Mesothelial cell of epicardium (in vitro differentiated cells): ENCODE data around the gene MLEC. TPM values are rescaled to one million over a fixed set of nuclear protein-coding genes. Genes with fewer than 3 reads are reported as not detected.
A peak's percentile ranks its signal among the peaks of the same experiment; 100 is the strongest.

ENCODE experiments used
- DNase-seq, 2 experiments: peaks; one replicate each; pipeline ENCODE4 v3.0.0; 2021; ENCODE audit warnings: low spot score in 2 of 2; ENCODE audit not compliant: unreplicated experiment in 2 of 2
- H3K27ac Mint-ChIP-seq: 2 replicates; pipeline ENCODE4 v1.8.0; 2021; ENCODE audit warnings: mixed read lengths
- H3K27me3 Mint-ChIP-seq: 2 replicates; pipeline ENCODE4 v1.8.0; 2021; ENCODE audit warnings: low read depth, mixed read lengths
- H3K36me3 Mint-ChIP-seq: 2 replicates; pipeline ENCODE4 v1.8.0; 2021; ENCODE audit warnings: mixed read lengths
- H3K4me1 Mint-ChIP-seq: 2 replicates; pipeline ENCODE4 v1.8.0; 2021; ENCODE audit warnings: mixed read lengths
- H3K4me3 Mint-ChIP-seq: 2 replicates; pipeline ENCODE4 v1.8.0; 2021; ENCODE audit warnings: mild to moderate bottlenecking, moderate library complexity, mixed read lengths
- H3K9me3 Mint-ChIP-seq: 2 replicates; pipeline ENCODE4 v1.8.0; 2021; ENCODE audit warnings: mixed read lengths
- CTCF ChIP-seq: fragments of 200-600 bp; sonication (generic); IDR thresholded peaks from one replicate; pipeline ENCODE4 v1.5.0; 2021; ENCODE audit warnings: antibody characterized with exemption; ENCODE audit not compliant: unreplicated experiment
- total RNA-seq: library from RNA; stranded (reverse); gene quantifications from 3 replicates; pipeline ENCODE4 v1.2.1, GENCODE V29; 2021

The MLEC gene
- total RNA-seq, 1 donor from 2014 or later = 174 TPM

- Mint-ChIP-seq H3K9me3 (no peaks in the 10 kb centered on the region), H3K27ac (no peak overlapping the region), H3K4me3 (no peak overlapping the region), H3K36me3 (peaks cover 10% of the 10 kb centered on the region), H3K27me3 (no peaks in the 10 kb centered on the region), H3K4me1 (peaks cover 6% of the 10 kb centered on the region)
- DNase-seq = no peak
- TF ChIP-seq CTCF = no peak
Measured at GRCh38 chr12:120705618-120706017, 18.7 kb downstream of the MLEC start.

- H3K4me1 Mint-ChIP-seq = peaks cover 7% of the 10 kb centered on the region
- no peak for DNase-seq
- TF ChIP-seq CTCF = no peak
- H3K36me3 Mint-ChIP-seq = peaks cover 6% of the 10 kb centered on the region
- no peaks in the 10 kb centered on the region for H3K9me3 Mint-ChIP-seq
- no peaks in the 10 kb centered on the region for H3K27me3 Mint-ChIP-seq
- no peak overlapping the region for H3K27ac Mint-ChIP-seq
- no peak overlapping the region for H3K4me3 Mint-ChIP-seq
Measured at GRCh38 chr12:120706029-120706428, 19.1 kb downstream of the MLEC start.

GRCh38 chr12:120708651-120709050, 21.7 kb downstream of the MLEC start:
- TF ChIP-seq CTCF = no peak
- no peak overlapping the region for H3K4me3 Mint-ChIP-seq
- no peak for DNase-seq
- no peak overlapping the region for H3K27ac Mint-ChIP-seq
- H3K4me1 Mint-ChIP-seq = peaks cover 28% of the 10 kb centered on the region
- H3K9me3 Mint-ChIP-seq = no peaks in the 10 kb centered on the region
- H3K36me3 Mint-ChIP-seq = peaks cover 1% of the 10 kb centered on the region
- H3K27me3 Mint-ChIP-seq = no peaks in the 10 kb centered on the region

- peak within 1 kb of the TSS; percentile 73 for H3K4me3 Mint-ChIP-seq
- peak; percentile 73 to 76 for DNase-seq
- H3K27ac Mint-ChIP-seq = peak within 1 kb of the TSS; percentile 82
- H3K27me3 Mint-ChIP-seq = no peaks in the 10 kb centered on the region
- H3K4me1 Mint-ChIP-seq = peaks cover 32% of the 10 kb centered on the region
- H3K36me3 Mint-ChIP-seq = peaks cover 9% of the 10 kb centered on the region
- TF ChIP-seq CTCF = no peak
- no peaks in the 10 kb centered on the region for H3K9me3 Mint-ChIP-seq
Measured at GRCh38 chr12:120710031-120710804, 23.3 kb downstream of the MLEC start, which contains the start of gene UNC119B. Gene UNC119B (plus strand): TSS chr12:120710458. CDS start chr12:120710475, 17 bp downstream.

- TF ChIP-seq CTCF = no peak
- H3K36me3 Mint-ChIP-seq = peaks cover 9% of the 10 kb centered on the region
- no peaks in the 10 kb centered on the region for H3K27me3 Mint-ChIP-seq
- H3K27ac Mint-ChIP-seq = peak overlapping the region; percentile 82
- peak in 1 of 2 experiments; percentile 44 for DNase-seq
- H3K4me1 Mint-ChIP-seq = peaks cover 32% of the 10 kb centered on the region
- no peaks in the 10 kb centered on the region for H3K9me3 Mint-ChIP-seq
- H3K4me3 Mint-ChIP-seq = peak overlapping the region; percentile 71
Measured at GRCh38 chr12:120710805-120711296, 23.9 kb downstream of the MLEC start.
